Measurements from ENCODE around the gene TMEM145.
"Not testable (repeated sequence)": the region's sequence is repeated elsewhere in the genome, so short reads cannot be mapped to it uniquely, and the experiment has no call there.

The TMEM145 gene

GRCh38 chr19:42316223-42317211, 3.4 kb downstream of the TMEM145 start:
- no peak for DNase-seq

GRCh38 chr19:42317535-42317934, 4.4 kb downstream of the TMEM145 start:
- DNase-seq: no peak

GRCh38 chr19:42322305-42322704, 9.2 kb downstream of the TMEM145 start:
- no peak for DNase-seq

- DNase-seq: no peak
Measured at GRCh38 chr19:42323473-42323851, 10.4 kb downstream of the TMEM145 start.

- DNase-seq: no peak
Measured at GRCh38 chr19:42323852-42324654, 10.9 kb downstream of the TMEM145 start.

- no peak for DNase-seq
Measured at GRCh38 chr19:42324655-42325307, 11.7 kb downstream of the TMEM145 start.

- peak; percentile 95 for DNase-seq
Measured at GRCh38 chr19:42325308-42325895, 12.3 kb downstream of the TMEM145 start, which contains the start of gene MEGF8. Gene MEGF8, plus strand, starts transcription at chr19:42325635. Its CDS starts 609 bp downstream, at chr19:42326244.

GRCh38 chr19:42325896-42326771, 13.0 kb downstream of the TMEM145 start:
- DNase-seq: peak; percentile 24

GRCh38 chr19:42326969-42327368, 13.9 kb downstream of the TMEM145 start:
- DNase-seq: no peak

GRCh38 chr19:42327381-42327780, 14.3 kb downstream of the TMEM145 start:
- no peak for DNase-seq

GRCh38 chr19:42328106-42328505, 15.0 kb downstream of the TMEM145 start:
- DNase-seq: no peak

- no peak for DNase-seq
Measured at GRCh38 chr19:42328854-42329253, 15.7 kb downstream of the TMEM145 start.

GRCh38 chr19:42330241-42330711, 17.2 kb downstream of the TMEM145 start:
- DNase-seq: no peak

GRCh38 chr19:42331333-42331732, 18.2 kb downstream of the TMEM145 start:
- DNase-seq: not testable (repeated sequence)

GRCh38 chr19:42332059-42332458, 18.9 kb downstream of the TMEM145 start:
- DNase-seq: no peak

GRCh38 chr19:42333018-42333417, 19.9 kb downstream of the TMEM145 start:
- DNase-seq: no peak

GRCh38 chr19:42333975-42334696, 21.0 kb downstream of the TMEM145 start:
- no peak for DNase-seq

GRCh38 chr19:42334697-42335373, 21.7 kb downstream of the TMEM145 start:
- no peak for DNase-seq

- DNase-seq: no peak
Measured at GRCh38 chr19:42335374-42335936, 22.3 kb downstream of the TMEM145 start.

GRCh38 chr19:42335971-42336370, 22.9 kb downstream of the TMEM145 start:
- DNase-seq: no peak
